Spleen (tissue), 7 donors: Measurements from ENCODE around the gene TAOK3.

Experiments used
- CTCF ChIP-seq, 11 experiments: fragments of 200-600 bp in 7 of 11; fragments of 450-650 bp in 4 of 11; sonication (generic) in 4 of 11; IDR thresholded peaks in 8 of 11; conservative IDR thresholded peaks in 3 of 11; 1 replicate in 7 of 11; 2 replicates in 4 of 11; pipeline versions ENCODE4 v1.4.0 to v1.8.0; 2016 to 2021; ENCODE audit warnings: antibody characterized with exemption in 11 of 11, inconsistent platforms in 4 of 11, mild to moderate bottlenecking in 1 of 11
- POLR2A ChIP-seq, 3 donors: fragments of 450-650 bp; IDR thresholded peaks; one replicate each; pipeline ENCODE4 v1.5.1; 2017; ENCODE audit warnings: antibody characterized with exemption in 3 of 3, mild to moderate bottlenecking in 1 of 3
- POLR2AphosphoS5 ChIP-seq, 3 donors: sonication (generic); formaldehyde crosslinking; IDR thresholded peaks; one replicate each; pipeline ENCODE4 v1.5.1; 2017; ENCODE audit warnings: antibody characterized with exemption in 3 of 3
- donor health status: DM: no; HTN: no; CAD: no; lungs with moderate emphysema.
- donor health status: DM: no; HTN: no; CAD: no.
- donor health status: DM: no; HTN: no; CAD: no.

GRCh38 chr12:118372541-118373495 lies at the start of gene TAOK3:
- peak; percentile 51 to 88 (median 69) for TF ChIP-seq POLR2A (IDR thresholded peaks at IDR 0.05)
- peak in 1 of 11 experiments; percentile 51 for TF ChIP-seq CTCF (IDR thresholded peaks at IDR 0.05 in 8 of 11, conservative IDR thresholded peaks at IDR 0.05 in 3 of 11)
- peak; percentile 94 to 97 (median 95) for TF ChIP-seq POLR2AphosphoS5 (IDR thresholded peaks at IDR 0.05)
